Right atrium auricular region (tissue), 2 donors: Measurements from ENCODE around the gene LRRK1. TPM values are rescaled to one million over a fixed set of nuclear protein-coding genes. Genes with fewer than 3 reads are reported as not detected.

ENCODE experiments used
- DNase-seq: peaks from one replicate; pipeline ENCODE4 v3.0.0-alpha.2; 2019; ENCODE audit warnings: low spot score
- H3K27ac ChIP-seq, 2 donors: fragments of 200-600 bp; sonication (generic); 1 replicate in 1 of 2; 2 replicates in 1 of 2; pipeline ENCODE4 v1.5.1; 2016 to 2019
- H3K27me3 ChIP-seq, 2 donors: fragments of 200-600 bp; sonication (generic); one replicate each; pipeline versions ENCODE4 v1.5.1 to v1.6.0; 2017 to 2019
- H3K36me3 ChIP-seq: fragments of 200-600 bp; sonication (generic); one replicate; pipeline ENCODE4 v1.5.1; 2016
- H3K4me1 ChIP-seq, 2 donors: fragments of 200-600 bp; sonication (generic); one replicate each; pipeline versions ENCODE4 v1.5.1 to v1.6.0; 2017 to 2019
- H3K4me3 ChIP-seq, 2 donors: fragments of 200-600 bp; sonication (generic); 1 replicate in 1 of 2; 2 replicates in 1 of 2; pipeline ENCODE4 v1.5.1; 2017 to 2019; ENCODE audit warnings: mild to moderate bottlenecking in 1 of 2, moderate library complexity in 1 of 2
- H3K9me3 ChIP-seq, 2 donors: fragments of 200-600 bp; sonication (generic); one replicate each; pipeline ENCODE4 v1.5.1; 2019
- CTCF ChIP-seq, 2 donors: fragments of 200-600 bp; sonication (generic); IDR thresholded peaks; one replicate each; pipeline ENCODE4 v1.5.1; 2019; ENCODE audit warnings: antibody characterized with exemption in 2 of 2
- total RNA-seq, 2 donors: library from RNA; depleted of rRNA; stranded (reverse); fragments of >200 nt; gene quantifications; one replicate each; pipeline ENCODE4 v1.1.0, GENCODE V29; 2016

LRRK1 gene
- total RNA-seq, 2 donors from 2014 or later: 1.9 to 4.4 TPM

DNA sequence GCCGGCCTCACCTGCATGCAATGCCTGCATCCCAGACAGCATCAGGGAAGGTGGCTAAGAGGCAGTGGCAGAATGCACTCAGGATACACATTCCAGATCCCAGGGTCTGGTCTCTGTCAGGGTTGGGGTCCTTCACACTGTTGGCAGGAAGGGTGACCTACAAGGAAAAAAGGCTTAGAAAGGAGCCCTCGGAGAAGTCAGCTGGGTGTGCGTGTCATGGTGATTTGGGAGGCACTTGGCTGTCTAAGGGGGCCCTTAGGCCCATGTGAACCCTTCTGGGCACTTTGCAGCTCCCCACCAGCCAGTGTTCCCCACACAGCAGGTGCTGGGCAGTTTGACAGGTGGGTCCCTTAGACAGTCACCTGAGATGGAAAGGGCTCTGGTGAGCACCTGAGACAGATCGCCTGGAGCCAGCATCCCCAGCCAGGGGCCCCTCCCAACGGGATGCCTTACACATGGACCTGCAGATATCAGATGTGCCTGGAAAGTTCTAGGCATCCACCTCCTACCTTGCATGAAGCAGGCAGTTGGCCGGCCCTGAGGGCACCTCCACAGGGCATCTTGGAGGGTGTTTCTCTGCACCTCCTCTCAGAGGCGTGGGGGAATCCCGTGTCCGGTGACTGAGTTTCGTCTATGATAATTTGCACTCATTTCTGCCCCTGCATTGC is 131.6 kb downstream of the LRRK1 start:
- H3K9me3 ChIP-seq: no peaks in the 10 kb centered on the region
- H3K36me3 ChIP-seq: peaks cover 17% of the 10 kb centered on the region
- H3K4me3 ChIP-seq: no peak overlapping the region
- no peaks in the 10 kb centered on the region for H3K27me3 ChIP-seq
- no peak overlapping the region for H3K27ac ChIP-seq
- peak; percentile 43 for DNase-seq
- TF ChIP-seq CTCF (IDR thresholded peaks at IDR 0.05): no peak
- H3K4me1 ChIP-seq: peaks cover 0 to 11% of the 10 kb centered on the region in 2 donors

DNA sequence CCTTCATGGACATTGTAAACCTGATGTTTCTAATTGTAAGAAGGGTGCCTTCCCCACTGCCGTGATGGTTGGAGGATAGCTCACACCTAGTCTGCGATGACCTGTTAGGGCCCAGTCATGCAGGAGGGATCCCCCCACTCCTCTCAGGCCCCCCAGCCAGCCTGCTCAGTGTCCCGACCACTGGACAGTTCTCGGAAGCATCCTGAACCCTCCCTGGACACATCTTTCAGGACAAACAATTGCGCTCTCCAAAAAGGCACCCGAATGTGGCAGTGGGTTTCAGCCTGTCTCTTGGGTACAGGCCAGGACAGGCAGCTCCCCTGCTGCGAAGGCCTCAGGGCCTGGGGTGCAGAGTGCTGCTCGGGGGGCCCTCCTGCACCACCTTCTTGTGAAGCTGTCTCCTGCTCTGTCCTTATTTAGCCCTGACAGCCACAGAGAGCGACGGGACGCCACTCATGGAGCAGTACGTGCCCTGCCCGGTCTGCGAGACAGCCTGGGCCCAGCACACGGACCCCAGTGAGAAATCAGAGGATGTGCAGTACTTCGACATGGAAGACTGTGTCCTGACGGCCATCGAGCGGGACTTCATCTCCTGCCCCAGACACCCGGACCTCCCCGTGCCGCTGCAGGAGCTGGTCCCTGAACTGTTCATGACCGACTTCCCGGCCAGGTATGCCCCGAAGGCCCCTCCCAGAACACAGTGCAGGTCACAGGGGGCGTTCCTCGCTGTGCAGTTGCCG is 132.3 kb downstream of the LRRK1 start:
- Histone ChIP-seq H3K9me3 (no peaks in the 10 kb centered on the region), H3K4me3 (no peak overlapping the region), H3K27me3 (no peaks in the 10 kb centered on the region), H3K36me3 (peaks cover 17% of the 10 kb centered on the region), H3K27ac (no peak overlapping the region), H3K4me1 (peaks cover 0 to 4% of the 10 kb centered on the region in 2 donors)
- peak; percentile 54 for DNase-seq
- no peak for TF ChIP-seq CTCF (IDR thresholded peaks at IDR 0.05)

DNA sequence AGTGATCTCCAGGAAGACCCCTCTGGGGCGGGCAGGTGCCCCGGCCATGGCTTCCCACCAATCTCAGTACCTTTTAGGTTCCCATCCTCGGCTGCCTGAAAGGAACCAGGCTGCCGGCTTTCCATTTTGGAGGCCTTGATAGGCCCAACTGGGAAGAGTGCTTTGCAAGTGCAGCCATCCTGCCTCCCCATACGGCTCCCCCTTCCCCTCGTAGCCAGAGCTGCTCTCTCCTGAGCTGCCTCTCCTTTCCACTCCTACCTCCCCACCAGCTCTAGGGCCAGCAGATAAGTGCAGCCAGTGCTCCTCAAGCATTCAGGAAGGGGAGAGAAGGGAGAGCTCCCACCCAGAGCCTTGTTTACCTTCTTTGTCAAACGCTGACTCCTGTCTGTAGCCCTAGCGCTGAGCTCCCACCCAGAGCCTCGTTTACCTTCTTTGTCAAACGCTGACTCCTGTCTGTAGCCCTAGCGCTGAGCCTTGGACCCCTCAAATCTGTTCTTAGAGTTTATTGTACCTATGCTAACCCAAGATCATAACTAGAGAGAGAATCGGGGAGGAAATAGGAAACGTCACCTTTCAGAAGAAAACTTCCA is 133.0 kb downstream of the LRRK1 start:
- no peaks in the 10 kb centered on the region for H3K9me3 ChIP-seq
- no peak overlapping the region for H3K4me3 ChIP-seq
- H3K4me1 ChIP-seq: no peaks in the 10 kb centered on the region
- no peaks in the 10 kb centered on the region for H3K27me3 ChIP-seq
- peaks cover 17% of the 10 kb centered on the region for H3K36me3 ChIP-seq
- TF ChIP-seq CTCF (IDR thresholded peaks at IDR 0.05): no peak
- no peak for DNase-seq
- no peak overlapping the region for H3K27ac ChIP-seq

DNA sequence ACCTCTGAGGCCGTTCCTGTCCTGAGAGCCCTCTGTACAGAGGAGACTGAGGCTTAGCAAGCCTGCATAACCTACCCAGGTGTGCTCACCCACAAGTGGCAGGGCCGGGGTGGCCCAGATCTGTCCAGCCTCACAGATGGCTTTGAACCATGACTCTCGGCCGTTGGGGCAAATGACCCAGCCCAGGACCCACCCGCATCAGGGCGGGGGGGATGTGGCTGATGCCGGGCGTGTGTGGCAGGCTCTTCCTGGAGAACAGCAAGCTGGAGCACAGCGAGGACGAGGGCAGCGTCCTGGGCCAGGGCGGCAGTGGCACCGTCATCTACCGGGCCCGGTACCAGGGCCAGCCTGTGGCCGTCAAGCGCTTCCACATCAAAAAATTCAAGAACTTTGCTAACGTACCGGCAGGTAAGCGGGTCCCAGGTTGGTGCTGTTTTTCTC is 133.5 kb downstream of the LRRK1 start:
- DNase-seq: no peak
- H3K36me3 ChIP-seq: peaks cover 17% of the 10 kb centered on the region
- H3K4me1 ChIP-seq: no peaks in the 10 kb centered on the region
- no peak overlapping the region for H3K27ac ChIP-seq
- no peaks in the 10 kb centered on the region for H3K27me3 ChIP-seq
- no peaks in the 10 kb centered on the region for H3K9me3 ChIP-seq
- TF ChIP-seq CTCF (IDR thresholded peaks at IDR 0.05): no peak
- H3K4me3 ChIP-seq: no peak overlapping the region

GRCh38 chr15:101053261-101053660 is 134.1 kb downstream of the LRRK1 start:
- Histone ChIP-seq H3K4me1 (no peaks in the 10 kb centered on the region), H3K27me3 (no peaks in the 10 kb centered on the region), H3K36me3 (peaks cover 17% of the 10 kb centered on the region), H3K4me3 (no peak overlapping the region), H3K9me3 (no peaks in the 10 kb centered on the region), H3K27ac (no peak overlapping the region)
- no peak for TF ChIP-seq CTCF (IDR thresholded peaks at IDR 0.05)
- DNase-seq: peak; percentile 38
